Stimulated activated CD8-positive, alpha-beta memory T cell treated with anti-CD3 and anti-CD28 coated beads, Interleukin-12 subunit alpha, Interleukin-12 subunit beta, amount 100 ng/mL, for 24 hours (primary cell): ENCODE measurements around the gene KCNQ1.

Experiments
- DNase-seq: peaks from one replicate; pipeline ENCODE4 v3.0.0-alpha.2; 2020; ENCODE audit errors: extremely low read depth

Gene KCNQ1

DNA sequence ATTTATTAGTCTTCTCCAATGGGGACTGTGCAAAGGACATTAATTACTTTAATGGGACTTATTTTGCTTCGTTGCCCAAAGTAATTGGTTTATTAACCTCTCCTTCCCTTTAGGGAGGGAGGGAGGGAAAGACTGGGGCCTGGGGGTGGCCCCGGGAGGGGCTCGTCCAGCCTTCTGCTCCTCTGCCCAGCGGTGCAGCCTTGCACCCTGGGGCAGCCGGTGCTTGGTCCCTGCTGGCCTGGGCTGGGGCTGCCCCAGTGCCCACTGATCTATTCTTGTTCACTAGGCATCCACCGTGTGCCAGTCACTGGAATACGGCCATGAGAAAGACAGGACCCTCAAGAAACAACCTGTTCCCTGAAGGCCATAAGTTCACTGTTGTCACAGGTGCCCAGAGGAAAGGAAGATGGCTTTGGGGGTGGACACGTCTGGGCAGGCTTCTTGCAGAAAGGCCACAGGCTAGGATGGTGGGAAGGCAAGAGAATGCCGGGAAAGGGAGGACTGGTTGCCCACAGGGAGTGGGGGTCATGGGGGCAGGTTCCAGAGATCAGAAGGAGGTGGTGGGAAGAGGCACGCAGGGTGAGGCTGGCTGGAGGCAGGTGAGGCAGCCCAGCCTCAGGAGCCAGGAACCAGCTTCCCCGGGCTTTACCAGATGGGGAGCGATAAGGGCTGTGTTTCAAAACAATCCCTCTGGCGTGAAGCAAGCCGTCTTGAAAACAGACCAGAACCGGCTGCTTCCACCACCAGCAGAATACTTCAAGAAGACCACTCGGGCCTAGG lies 302.6 kb downstream of the KCNQ1 start:
- DNase-seq, result no peak

DNA sequence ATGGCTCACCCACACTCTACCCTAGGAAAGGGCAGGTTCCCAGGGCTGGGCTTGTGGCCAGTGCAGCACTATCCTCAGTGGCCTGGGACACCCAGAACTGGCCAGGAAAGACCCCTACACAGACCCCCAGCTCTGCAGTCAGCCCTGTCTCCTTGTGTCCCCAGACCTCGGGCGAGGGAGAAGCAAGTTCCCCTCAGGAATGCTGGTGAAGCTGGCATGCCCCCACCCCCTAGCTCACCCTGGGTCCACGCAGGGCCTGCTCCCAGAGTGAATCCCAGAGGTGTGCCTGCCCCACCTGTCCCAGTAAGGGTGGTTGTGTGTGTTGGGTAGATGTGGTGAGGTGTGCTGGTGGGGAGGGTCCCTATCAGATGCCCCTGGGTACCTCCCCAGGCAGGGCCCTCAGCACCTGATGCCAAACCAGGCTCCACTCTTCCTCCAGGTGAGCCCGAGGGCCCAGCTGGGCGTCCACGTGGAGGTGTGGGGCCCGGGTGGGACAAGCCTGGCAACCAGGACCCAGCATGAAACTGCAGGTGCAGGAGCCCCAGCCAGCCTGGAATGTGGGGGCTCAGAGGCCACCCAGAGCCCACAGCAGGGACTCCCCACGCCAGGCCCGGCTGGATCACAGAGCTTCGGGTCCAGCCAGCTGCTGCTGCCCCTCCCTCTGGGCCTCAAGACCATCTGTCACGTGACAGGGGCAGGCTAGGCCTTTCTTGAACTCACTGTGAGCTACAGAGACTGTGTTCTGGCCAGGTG lies 303.4 kb downstream of the KCNQ1 start:
- no peak for DNase-seq

DNA sequence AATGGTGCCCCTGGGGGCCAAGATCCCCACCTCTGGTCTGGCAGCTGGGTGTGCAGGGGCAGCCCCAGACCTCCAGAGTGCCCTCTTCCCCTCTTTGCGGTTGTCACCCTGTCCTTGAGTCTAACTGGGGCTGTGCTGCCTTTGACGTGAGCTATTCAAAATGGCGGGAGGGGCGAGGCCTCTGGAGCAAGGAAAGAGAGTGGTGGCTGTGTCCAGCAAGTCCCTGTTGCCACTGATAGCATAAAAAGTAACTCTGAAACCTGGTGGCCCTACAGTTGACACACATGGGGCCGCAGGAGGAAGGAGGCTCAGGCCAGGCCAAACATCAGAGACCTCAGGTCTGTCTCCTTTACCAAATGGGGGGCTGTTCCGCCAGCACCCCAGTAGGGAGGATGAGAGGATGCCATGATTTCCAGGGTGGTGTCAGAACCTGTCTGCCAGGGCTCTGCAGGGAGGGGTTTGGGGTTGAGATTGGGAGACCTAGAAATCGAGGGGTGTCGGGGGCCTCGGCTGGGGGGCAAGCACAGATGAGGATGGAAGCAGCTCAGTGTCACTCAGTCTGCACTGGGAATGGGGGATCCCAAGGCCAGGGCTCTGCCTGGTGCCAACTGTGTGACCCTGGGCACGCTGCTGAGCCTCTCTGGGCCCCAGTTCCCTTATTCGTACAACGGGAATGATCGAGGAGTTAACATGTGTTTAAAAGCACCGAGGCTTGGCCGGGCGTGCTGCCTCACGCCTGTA lies 304.2 kb downstream of the KCNQ1 start:
- no peak for DNase-seq

DNA sequence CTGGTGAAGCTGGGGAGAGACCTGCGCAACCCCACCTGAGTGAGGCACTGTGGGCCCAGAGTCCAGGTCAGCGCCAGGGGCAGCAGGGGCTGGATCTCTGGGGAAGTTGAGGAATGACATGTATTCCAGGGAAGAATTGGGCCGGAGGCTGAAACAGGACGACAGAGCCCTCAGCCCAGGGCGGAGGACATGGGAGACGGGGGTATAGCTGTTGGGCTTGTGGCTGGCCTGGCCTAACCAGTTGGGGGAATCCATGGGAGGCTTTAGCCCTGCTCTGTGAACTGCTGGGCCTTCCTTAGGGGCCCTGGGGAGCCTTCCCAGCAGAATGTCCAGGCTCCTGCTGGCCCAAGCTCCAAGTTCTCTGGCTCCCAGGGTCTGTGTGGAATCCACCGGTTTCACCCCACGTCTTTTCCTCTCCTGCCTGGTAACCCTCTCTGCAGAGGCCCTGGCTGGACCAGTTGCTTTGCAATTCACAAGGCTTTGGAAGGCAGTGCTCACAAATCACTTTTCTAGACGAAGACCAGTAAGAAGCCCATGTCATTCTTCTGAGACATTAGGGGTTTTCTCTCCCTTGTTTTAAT lies 305.4 kb downstream of the KCNQ1 start:
- DNase-seq, result no peak

DNA sequence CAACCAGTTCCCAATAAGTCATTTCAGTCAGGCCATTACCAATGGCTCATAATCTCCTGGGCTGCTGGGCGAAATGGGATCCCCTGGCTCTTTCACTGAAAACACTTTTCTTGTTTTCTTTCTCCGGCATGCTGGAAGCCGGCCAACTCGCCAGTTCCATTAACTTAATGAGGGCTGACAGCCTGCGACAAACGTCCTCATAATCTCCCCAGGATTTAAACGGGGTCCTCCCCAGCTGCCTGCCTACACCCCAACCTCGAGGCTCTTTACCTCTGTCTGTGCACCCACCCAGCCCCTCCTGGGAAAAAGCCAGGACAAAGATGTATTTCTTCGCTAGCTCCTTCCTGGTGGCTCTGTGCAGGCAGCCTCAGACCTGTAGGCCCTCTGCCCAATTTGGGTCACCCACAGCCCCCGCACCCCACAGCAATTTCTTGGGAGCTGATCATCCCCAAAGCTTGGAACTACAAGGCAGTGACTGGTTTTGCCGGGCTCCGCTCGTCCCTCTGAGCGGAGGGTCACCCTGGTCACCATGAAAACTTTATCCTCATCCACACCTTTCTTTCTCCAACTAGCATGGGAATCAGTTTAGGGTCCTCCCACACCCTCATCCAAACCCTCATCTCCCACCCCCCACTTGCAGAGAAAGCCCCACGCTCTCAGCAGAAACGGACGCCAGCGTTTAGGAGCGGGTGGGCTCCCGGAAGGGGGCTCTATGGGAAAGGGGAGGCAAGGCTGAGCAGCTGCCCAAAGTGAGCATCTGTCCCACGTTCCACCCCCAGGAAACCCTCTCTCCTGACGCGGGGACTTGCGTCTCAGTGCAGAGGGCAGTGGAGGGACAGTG lies 306.1 kb downstream of the KCNQ1 start:
- DNase-seq, result no peak

DNA sequence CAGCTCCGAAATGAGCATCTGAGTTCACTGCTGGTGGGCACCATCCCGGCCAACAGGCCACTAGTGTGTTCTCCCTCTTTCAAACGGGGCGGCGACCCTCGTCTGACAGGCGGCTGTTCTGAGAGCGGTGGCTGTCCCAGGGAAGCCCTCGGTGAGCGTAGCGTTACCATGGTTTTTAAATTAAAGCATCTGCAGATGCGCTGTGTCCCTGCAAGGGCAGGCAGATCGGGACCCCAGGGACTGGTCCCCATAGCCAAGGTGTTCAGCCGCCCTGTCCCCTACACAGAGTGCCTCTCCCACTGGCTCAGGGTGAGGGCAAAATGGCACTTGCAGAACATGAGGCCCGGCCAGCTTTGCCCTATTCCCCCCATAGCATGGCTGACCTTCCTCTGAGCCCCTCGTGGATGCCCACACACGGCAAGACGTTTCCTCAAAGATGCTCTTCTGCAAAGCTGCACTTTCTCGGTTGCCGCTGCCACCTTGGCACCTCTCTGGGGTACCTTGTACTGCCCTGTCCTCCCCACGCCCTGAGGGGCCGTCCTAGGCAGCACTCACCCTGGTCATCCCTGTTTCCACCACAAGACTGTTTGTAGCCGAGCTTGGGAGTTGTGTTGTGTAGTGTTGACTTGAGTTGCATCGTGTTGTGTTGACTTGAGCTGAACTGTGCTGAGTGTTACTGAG lies 306.9 kb downstream of the KCNQ1 start:
- DNase-seq, result no peak

DNA sequence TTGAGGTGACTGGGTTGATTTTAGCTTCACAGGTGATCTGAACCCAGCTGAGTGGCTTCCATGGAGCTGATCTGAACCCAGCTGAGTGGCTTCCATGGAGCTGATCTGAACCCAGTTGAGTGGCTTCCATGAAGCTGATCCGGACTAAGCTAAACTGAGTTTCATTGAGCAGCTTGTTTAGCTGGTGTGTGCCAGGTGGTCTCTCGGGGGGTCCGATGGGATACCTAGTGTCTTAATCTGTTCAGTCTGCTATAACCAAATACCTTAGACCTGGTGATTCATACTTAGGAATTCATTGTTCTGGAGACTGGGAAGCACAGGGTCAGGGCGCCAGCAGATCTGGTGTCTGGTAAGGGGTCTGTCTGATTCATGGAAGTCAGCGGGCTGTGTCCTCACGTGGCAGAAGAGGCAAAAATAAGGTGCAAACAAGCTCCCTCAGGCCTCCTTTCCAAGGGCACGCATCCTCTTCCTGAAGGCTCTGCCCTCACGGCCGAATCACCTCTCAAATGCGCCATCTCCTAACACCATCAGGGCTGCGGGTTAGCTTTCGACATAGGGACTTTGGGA lies 307.5 kb downstream of the KCNQ1 start:
- DNase-seq, result no peak

DNA sequence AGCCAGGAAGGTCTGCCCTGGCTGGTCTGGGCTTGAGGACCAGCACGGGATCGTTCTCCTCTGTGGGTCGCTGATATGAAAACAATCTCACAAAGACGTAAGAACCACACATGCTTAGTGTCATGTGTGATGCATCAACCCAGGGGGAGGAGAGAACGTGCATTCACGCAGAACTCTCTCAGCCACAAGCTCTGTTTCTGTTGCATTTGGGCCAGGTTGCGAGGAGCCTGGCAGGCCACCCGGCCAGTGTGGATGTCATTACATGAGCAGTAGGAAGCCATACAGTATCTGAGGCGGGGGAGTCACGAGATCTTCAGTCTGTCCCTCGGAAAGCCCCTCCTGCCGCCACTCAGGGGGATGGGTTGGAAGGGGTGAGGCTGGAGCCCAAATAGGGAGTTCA lies 308.1 kb downstream of the KCNQ1 start:
- no peak for DNase-seq

DNA sequence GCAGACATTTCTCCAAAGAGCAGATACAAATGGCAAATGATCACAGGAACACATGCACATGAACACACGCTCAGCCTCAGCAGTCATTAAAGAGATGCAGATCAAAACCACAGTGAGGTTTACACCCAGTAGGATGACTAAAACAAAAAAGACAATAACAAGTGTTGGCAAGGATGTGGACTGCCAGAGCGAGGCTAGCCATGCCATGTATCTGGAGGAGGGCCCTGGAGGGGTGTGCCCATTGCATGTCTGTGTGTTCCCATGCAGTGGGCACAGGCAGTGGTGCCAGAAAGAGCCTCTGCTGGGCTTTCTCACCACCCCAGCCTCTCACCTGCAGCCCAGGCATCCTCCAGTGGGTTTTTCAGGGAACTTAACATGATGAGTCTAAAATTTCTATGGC lies 309.2 kb downstream of the KCNQ1 start:
- DNase-seq, result no peak

DNA sequence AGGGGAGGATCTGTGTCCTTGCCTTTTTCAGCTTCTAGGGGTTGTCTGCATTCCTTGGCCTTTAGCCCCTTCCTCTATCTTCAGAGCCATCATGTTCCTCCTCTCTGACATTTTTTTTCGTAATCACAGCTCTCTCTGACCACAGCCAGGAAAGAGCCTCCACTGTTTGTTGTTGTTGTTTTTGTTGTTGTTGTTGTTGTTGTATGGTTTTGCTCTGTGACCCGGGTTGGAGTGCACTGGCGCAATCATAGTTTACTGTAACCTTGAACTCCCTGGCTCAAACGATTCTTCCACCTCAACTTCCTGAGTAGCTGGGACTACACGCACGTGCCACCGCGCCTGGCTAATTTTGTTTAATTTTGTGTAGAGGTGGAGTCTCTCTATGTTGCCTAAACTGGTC lies 310.3 kb downstream of the KCNQ1 start:
- no peak for DNase-seq

DNA sequence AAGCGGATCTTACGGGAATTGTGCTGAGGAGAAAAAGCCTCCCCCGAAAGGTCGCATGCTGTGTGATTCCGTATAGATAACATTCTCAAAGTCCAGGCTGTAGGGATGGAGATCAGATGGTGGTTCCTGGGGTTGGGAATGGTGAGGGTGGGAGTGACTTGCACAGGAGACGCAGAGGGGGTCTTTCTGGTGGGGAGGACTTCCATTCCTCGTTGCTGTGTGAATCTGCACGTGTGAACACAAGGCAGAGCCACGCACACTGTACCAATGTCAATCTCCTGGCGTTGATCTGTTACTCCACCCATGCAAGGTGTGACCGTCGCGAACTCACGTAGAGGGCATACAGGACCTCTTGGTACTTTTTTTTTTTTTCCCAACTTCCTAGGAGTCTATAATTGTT lies 313.9 kb downstream of the KCNQ1 start:
- no peak for DNase-seq

DNA sequence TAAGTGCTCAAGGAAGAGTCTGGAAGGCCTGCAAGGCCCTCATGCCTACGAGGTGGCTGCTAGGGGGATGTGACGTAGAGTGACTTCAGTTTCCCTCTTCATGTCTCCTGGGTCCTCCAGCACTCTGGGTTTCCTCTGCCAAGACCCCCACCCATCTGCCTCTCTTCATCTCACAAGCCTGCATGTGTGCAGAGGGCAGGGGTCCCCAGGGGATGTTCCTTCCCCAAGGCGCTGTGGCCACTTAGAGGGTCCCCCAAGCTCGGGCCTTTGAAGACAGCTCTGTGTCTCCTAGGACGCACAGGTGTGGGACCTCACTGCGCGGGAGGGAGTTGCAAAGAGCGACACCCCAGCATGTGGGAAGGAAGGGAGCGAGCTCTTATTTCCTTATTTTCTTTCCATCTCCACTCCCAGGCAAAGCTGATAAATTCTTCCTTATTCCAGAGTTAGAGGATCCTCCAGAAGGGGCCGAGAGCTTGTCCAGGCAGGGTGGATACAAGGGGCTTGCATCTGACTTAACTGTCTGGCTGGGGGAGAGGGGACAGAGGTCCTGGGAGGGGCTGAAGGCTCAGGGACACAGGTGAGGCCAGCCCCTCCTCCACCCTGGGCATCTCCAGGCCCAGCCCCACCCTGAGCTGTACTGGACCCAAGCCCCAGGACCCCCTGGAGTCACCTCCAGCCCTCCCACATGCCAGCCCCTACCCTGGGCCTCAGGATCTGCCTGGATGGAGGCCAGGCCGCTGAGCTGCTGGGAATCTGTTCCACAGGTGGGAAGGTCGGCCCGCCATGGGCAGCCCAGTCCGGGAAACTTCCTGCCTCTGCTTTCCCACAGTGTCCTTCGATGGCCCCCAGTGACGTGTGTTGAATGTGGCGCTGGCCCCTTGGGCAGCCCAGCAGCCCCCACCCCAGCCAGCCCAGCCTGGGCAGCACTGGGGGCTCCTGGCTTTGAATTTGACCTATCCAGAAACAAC lies 314.7 kb downstream of the KCNQ1 start:
- no peak for DNase-seq

DNA sequence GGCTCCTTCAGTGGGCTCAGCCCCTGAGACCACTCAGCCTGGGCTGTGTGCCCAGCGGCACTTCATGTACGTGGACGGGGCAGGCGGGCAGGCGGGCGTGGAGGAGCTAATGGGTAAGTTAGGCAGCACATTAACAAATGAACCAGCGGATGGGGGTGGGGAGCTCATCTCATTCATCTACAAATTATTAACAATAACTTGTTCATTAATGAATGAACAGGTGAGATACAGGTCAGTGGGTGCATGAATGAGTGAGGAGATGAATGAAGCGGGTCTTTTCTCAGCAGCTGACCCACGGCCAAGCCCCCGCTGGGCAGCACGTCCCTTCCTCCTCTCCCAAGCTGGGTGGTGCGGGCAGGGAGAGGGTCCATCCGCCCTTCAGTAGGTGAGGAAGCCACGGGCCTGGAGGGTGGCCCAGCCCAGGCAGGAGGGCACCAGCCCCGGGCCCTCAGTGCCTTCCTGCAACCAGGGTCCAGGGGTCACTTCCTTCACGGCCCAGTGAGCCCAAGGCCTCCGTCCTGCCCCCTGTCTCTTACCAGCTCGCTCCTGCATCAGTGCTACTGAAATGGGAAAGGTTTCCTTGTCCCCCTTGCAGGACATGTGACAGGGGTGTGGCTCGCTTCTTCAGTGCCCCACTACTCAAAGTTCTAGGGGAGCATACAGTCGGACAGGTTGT lies 315.5 kb downstream of the KCNQ1 start:
- no peak for DNase-seq

DNA sequence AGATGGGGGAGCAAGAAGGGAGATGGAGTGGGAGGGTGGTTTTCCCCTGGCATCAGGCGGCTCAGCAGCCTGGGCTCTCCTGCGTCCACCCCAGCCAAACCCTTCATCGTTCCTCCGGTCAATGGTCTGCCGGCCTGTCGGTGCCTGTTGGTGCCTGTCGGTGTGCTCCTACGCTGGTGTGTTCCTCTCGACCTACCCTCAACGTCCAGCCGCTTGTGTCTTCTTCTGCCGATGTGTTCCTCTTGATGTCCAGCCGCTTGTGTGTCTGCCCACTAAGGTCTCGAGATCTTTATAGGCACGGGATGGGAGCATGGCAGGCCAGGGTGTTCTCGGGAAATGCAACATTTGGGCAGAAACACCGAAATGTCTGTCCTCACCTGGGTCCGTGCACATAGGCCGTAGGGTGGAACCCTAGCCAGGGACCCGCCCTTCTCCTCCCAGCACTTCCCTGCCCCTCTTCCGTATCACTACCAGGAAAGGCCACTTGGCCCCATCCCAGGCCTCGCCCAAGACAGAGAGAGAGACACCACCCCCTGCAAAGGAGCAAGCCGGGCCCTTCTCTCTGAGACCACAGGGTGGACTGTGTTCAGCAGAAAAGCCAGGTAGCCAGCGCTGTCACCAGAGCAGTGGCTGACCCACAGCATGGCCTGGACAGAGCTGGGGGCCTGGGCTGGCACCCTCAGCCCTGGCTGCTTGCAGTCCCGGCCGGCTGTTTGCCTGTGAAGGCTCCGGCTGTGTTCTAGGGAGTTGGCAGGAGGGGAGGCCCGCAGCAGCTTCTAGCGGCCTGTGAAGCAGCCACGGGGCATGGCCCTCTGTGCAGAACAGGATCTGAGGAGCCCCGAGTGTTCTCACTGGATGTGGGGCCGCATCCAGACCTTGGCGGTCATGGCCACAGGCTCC lies 316.6 kb downstream of the KCNQ1 start:
- no peak for DNase-seq

DNA sequence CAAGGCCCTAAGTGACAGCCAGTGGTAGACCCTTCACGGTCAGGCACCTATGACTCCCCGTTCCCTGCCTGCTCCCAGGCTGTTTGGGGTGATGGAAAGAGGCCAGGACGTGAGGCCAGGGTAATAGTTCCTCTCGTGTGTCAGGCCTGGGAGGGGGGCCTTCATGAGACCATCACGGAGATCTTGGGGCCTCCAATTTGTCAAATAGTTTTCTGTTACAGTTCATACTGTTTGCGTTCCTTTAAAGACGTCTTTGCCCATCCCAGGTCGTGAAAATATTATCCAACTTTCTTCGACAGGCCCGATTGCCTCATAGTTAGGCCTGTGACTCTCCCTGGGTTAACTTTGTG lies 317.2 kb downstream of the KCNQ1 start:
- no peak for DNase-seq

DNA sequence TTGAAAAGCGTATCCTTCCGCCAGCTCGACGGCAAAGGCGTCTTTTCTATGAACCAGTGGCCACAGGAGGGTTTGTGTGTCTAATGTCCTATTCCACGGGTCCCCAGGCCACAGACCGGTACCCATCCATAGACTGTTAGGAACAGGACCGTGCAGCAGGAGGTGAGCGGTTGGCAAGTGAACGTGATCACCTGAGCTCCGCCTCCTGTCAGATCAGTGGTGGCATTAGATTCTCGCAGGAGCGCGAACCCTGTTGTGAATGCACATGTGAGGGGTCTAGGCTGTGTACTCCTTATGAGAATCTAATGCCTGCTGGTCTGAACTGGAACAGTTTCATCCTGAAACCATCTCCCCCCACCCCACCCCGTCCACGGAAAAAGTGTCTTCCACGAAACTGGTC lies 317.6 kb downstream of the KCNQ1 start:
- no peak for DNase-seq

DNA sequence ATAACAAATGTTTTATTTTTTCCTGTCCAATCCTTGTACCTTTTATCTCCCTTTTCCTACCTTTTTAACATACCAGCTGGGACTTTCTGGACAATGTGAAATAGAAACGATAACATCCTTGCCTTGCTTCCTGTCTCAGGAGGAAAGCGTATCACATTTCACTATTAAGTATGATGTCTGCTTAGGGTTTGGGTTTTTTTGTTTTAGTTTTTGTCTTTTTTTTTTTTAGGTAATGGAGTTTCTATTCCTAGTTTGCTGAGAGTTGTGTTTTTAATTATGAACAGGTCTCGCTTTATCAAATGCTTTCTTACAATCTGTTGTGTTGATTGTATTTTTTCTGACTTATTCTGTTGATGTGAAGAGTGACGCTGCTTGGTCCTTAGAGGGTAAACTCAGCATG lies 319.2 kb downstream of the KCNQ1 start:
- DNase-seq, result no peak

DNA sequence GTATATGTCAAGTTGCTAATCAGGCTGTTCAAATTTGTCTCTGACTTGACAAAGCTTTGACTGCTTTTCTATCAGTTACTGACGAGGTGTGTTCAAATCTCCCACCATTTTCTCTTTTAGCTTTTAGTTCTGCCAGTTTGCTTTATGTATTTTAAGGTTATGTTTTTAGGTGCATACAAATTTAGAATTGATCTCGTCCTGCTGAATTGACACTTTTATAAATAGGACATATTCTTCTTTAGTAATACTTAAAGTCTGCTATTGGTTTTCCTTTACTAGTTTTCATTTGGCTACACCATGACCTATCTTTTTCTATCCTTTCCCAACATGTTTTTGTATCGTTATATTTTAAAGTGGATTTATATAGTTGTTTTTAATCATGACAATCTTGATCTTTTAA lies 320.7 kb downstream of the KCNQ1 start:
- DNase-seq, result no peak
